SK-N-DZ (cell line): ENCODE results near the gene ANKRD40.
A peak's percentile ranks its signal among the peaks of the same experiment; 100 is the strongest.
"Not testable (repeated sequence)": the region's sequence is repeated elsewhere in the genome, so short reads cannot be mapped to it uniquely, and the experiment has no call there.

Experiments
- DNase-seq: peaks from one replicate; pipeline ENCODE4 v3.0.0-alpha.2; 2015; ENCODE audit warnings: low spot score

ANKRD40 gene

DNA sequence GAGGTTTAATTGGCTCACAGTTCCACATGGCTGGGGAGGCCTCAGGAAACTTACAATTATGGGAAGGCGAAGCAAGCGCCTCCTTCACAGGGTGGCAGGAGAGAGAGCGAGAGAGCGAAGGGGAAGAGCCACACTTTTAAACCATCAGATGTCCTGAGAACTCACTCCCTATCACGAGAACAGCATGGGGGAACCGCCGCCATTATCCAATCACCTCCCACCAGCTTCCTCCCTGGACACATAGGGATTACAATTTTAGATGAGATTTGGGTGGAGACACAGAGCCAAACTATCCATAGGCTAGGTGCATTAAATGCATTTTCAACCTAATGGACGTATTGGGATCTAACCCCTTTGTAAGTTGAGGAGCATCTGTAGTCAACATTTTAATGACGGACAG is 4.9 kb upstream of the ANKRD40 start:
- no peak for DNase-seq

DNA sequence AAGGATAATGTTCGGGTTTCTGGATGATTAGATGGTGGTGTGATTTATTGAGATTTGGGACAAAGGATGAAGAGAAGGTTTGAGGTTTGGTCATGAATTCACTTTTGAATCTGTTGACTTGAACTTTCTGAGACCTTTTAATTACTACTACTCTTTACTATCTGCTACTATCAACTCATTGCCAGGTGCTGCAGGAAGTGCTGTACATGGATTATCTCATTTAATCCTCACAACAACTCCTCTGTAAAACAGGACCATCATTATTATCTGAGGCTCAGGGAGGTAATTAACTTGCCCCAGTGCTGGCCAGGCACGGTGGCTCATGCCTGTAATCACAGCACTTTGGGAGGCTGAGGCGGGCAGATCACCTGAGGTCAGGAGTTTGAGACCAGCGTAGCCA is 2.9 kb upstream of the ANKRD40 start:
- no peak for DNase-seq

DNA sequence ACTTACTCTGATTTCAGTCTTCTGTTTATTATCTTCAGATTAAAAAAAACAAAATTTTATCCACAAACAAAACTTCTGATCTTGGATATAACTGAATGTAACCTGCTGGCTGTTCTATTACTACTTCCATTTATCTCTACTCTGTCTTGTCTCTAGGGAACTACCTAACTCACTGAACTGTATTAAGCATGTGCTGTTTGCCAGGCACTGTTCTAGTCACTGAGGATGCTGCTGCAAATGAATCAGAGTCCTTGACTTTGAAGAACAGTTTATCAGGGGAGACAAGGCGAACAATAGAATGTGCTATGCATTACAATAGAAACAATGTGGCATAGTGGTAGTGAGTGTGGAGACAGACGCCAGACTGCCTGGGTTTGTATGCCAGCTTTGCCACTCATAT is 2.3 kb upstream of the ANKRD40 start:
- DNase-seq: no peak

DNA sequence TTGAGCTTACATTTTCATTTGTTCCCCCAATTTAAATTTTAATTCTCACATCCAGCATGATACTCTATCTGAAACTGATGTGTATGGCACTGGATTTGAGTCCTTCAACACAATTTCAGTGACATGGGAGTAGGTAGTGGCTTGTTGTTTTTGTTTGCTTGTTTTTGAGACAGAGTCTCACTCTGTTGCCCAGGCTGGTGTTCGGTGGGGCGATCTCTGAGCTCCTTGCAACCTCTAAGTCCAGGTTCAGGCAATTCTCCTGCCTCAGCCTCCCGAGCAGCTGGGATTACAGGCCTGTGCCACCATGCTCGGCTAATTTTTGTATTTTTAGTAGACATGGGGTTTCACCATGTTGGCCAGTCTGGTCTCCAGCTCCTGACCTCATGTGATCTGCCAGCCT is 1.3 kb upstream of the ANKRD40 start:
- DNase-seq: not testable (repeated sequence)

GRCh38 chr17:50708050-50709000 is 611 bp upstream of the ANKRD40 start:
- peak; percentile 37 for DNase-seq

GRCh38 chr17:50703162-50703561 is 4.6 kb downstream of the ANKRD40 start:
- no peak for DNase-seq

DNA sequence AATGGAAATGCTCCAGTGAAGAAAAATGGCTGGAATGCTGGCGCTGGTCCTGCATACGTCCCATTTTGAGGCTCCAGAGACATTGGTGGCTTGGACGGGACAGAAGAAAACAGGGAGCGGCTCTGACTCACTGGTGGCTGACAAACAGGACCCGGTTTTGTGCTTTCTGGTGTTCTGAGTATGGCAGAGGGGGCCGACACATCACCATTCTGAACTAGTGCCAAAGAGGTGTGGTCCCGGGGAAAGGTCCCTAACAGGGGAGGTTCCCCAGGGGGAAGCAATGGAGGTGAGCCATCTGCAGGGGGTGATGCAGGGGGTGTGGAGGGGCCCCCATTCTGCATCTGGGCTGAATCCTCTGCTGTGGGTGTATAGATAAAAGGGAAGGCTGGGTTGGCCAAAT is 8.3 kb downstream of the ANKRD40 start:
- no peak for DNase-seq

- no peak for DNase-seq
These were observed 9.9 kb downstream of the ANKRD40 start for GRCh38 chr17:50697663-50698272.

DNA sequence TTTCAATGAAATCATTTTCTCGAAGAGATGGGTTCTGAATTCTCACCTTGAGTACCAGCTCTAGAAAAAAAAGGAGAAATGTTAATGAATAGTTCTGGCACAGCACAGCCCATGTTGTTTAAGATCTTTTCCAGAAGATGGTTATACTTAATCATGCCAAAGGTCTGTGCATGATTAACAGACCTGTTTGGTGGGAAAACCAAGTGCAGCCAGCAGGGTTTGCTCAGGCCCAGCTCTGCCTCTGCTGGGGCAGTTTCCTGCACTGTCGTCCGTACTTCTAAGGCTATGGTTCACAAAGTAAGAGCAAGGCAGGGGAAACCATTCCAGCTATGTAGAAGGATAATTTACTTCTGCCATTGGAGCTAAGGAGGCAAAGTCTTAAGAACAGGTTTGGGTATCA is 10.7 kb downstream of the ANKRD40 start:
- no peak for DNase-seq

GRCh38 chr17:50696365-50696879 is 11.3 kb downstream of the ANKRD40 start:
- DNase-seq: no peak

GRCh38 chr17:50693036-50693682 is 14.6 kb downstream of the ANKRD40 start:
- DNase-seq: no peak

DNA sequence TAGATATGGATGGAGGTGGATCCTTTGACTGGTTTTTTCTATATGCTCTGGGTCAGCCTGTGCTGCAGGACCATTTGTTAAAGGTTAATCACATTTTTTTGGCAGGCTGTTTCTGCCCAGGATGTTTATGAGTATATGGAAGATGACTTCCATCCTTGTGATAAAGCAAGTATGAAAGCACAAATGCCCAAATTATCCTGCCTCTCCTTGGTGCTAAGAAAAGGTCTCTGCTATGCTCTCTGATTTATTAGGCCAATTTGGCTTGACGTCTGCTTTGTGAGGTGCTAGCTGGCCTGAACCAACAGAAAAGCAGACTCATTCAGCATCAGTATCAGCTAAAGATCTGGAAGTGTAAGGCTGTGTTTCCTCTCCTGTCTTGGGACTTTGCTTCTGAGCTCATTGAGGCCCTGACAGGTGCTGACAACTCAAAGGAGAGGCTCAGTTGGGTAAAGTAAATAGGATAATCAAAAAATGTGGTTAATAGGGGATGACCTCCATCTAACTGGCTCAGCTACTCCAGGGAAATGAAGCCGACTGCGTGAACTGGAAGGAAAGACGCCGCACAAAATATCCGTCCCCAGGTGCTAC is 15.2 kb downstream of the ANKRD40 start:
- peak; percentile 87 for DNase-seq

DNA sequence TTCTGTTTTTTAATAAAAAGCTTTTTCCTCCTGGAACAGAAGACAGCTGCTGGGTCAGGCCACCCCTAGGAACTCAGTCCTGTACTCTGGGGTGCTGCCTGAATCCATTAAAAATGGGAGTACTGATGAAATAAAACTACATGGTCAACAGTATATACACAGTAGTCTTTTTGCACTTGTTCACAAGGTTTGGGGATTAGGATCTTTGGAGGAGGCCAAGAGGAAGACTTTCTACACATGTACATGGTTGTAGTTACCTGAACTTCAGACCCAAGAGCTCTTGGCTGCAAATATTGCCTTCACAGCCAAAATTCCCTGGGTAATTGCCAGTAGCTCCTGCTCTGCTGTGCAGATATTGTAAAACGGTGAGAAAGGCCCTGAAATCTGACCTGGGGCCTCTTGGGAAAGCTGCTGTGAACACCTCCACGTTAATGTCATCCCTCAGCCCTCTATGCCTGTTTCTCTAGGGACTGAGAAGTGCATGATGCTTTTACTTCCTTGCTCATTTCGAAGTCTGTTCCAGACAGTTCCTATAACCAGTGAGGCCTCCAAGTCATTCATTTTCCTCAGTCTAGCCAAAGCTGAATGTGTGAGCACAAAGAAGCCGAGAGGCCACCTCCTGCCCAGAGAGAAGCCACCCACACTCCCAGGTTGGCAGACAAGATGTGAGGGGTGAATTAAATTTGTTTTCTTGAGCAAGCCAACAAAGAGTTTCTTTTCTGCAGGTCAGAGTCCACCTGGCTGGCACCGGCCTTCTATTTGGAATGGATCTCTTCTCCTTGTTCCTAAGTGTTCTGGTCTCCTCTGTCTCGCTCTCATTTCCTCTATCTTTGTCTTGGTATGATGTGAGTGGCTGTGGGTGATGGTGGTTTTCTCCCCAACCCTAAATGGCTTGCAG is 15.9 kb downstream of the ANKRD40 start:
- no peak for DNase-seq

DNA sequence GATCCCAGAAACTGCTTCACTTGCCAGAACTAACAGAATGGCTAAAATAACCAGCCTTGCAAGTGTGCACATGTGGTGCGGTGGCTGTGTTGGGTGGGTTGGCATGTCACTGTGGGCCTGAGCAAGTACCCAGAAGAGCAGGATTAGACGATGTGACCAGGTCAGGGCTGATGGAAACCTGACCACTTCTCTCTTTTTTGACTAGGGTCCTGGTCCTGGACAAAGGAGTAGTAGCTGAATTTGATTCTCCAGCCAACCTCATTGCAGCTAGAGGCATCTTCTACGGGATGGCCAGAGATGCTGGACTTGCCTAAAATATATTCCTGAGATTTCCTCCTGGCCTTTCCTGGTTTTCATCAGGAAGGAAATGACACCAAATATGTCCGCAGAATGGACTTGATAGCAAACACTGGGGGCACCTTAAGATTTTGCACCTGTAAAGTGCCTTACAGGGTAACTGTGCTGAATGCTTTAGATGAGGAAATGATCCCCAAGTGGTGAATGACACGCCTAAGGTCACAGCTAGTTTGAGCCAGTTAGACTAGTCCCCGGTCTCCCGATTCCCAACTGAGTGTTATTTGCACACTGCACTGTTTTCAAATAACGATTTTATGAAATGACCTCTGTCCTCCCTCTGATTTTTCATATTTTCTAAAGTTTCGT is 16.7 kb downstream of the ANKRD40 start:
- DNase-seq: no peak

DNA sequence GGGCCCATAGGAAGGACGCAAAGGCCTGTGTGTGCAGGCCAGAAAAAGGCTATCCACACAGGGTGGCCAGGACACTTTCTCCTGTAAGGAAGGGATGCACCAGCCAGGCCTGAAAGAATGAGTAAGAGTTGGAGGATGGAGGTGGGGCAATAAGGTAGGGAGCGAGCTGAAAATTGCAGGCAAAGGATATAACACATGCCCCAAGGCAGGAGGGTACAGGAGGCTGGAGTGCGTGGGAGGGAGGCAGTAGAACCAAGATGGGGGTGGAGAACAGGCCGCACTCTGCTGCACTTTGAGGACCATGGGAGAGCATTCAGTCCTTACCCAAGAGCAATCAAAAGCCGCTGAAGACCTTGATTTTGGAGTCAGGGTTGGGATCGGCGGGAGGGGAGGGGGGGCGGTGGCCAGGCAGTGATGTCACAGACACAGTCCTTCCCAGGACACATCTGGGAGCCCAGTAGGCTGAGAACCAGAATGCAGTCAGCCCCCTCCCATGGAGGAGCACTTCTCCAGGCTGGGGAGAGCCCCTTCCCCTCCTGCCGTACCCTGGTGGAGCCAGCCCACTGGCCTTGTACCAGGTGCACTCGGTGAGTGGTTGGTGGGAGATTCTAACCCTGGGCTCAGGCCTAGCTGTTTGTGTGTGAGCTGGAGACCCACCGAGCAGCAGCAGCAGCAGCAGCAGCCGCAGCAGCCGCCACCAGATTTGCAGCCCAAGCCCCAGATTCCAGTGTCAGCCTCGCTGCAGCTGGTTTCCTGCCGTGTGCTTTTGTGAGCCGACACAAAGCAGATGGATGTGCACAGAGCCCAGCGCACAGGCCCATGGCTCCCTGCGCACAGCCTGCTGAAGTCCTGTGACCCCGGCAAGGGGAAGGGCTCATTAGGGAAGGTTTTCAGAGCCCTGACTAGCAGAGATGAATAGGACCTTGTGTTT is 17.5 kb downstream of the ANKRD40 start:
- peak; percentile 79 for DNase-seq

DNA sequence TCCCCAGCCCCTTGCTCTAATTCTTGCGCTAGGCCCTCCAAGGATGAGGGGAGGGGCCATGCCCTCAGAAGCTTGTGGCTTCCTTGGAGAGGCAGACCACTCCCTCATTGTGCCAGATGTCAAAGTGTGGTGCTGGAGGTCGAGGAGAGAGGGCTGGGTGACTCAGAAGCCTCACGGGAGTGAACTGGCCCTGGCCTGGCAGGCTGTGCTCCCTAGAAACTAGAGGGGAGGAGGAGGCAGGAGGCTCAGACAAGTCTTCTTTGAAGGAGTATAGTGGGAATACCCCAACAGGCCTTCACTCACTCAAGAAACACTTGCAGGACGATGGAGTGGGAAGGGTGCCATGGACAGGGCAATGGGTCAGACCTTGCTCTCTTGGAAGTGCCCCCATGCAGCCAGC is 18.5 kb downstream of the ANKRD40 start:
- DNase-seq: peak; percentile 53

GRCh38 chr17:50688245-50688644 is 19.5 kb downstream of the ANKRD40 start:
- no peak for DNase-seq

- DNase-seq: peak; percentile 89
These were observed 20.3 kb downstream of the ANKRD40 start for GRCh38 chr17:50687200-50688066.
